C4-2B (cell line): ENCODE measurements around the gene OSBPL10.

Experiments used
- H3K27ac ChIP-seq: fragments of 450-650 bp; 2 replicates; pipeline ENCODE4 v1.5.1; 2017
- CTCF ChIP-seq: fragments of 450-650 bp; conservative IDR thresholded peaks from 2 replicates; pipeline ENCODE4 v1.5.1; 2017; ENCODE audit warnings: mild to moderate bottlenecking
- ZFX ChIP-seq: fragments of 450-650 bp; IDR thresholded peaks from 2 replicates; pipeline ENCODE4 v1.6.1; 2017

Gene OSBPL10

GRCh38 chr3:31758322-31758965, 222.6 kb downstream of the OSBPL10 start:
- no peak overlapping the region for H3K27ac ChIP-seq
- TF ChIP-seq ZFX (no peak), CTCF (no peak)

GRCh38 chr3:31755926-31756658, 225.0 kb downstream of the OSBPL10 start:
- no peak overlapping the region for H3K27ac ChIP-seq
- TF ChIP-seq CTCF = no peak
- TF ChIP-seq ZFX = no peak

GRCh38 chr3:31754575-31755278, 226.3 kb downstream of the OSBPL10 start:
- TF ChIP-seq CTCF = no peak
- TF ChIP-seq ZFX = no peak
- no peak overlapping the region for H3K27ac ChIP-seq

GRCh38 chr3:31753050-31753425, 228.0 kb downstream of the OSBPL10 start:
- no peak overlapping the region for H3K27ac ChIP-seq
- TF ChIP-seq CTCF (no peak), ZFX (no peak)

- H3K27ac ChIP-seq = no peak overlapping the region
- no peak for TF ChIP-seq ZFX
- TF ChIP-seq CTCF = no peak
Observed at GRCh38 chr3:31752305-31753049, 228.6 kb downstream of the OSBPL10 start.

- no peak overlapping the region for H3K27ac ChIP-seq
- TF ChIP-seq ZFX (no peak), CTCF (no peak)
Observed at GRCh38 chr3:31750341-31750740, 230.7 kb downstream of the OSBPL10 start.

GRCh38 chr3:31748933-31749295, 232.1 kb downstream of the OSBPL10 start:
- no peak overlapping the region for H3K27ac ChIP-seq
- TF ChIP-seq ZFX = no peak
- TF ChIP-seq CTCF = no peak
